H9 (cell line): ENCODE data around the gene WDR36. TPM values are rescaled to one million over a fixed set of nuclear protein-coding genes. Genes with fewer than 3 reads are reported as not detected.
A peak's percentile ranks its signal among the peaks of the same experiment; 100 is the strongest.

Experiments
- DNase-seq: peaks from one replicate; pipeline ENCODE4 v3.0.0-alpha.2; 2017
- H2AFZ ChIP-seq: one replicate; pipeline ENCODE4 v1.6.1; 2013; ENCODE audit warnings: mild to moderate bottlenecking, low read length, control low read depth, moderate library complexity
- H2AK5ac ChIP-seq: 2 replicates; pipeline ENCODE4 v1.6.1; 2013; ENCODE audit warnings: low read length, control low read depth, mixed read lengths; ENCODE audit not compliant: insufficient read length
- H2BK120ac ChIP-seq: one replicate; pipeline ENCODE4 v1.6.1; 2013; ENCODE audit warnings: low read depth, mild to moderate bottlenecking, low read length, control low read depth, inconsistent platforms; ENCODE audit not compliant: poor library complexity, severe bottlenecking
- H2BK12ac ChIP-seq: 2 replicates; pipeline ENCODE4 v1.6.1; 2013; ENCODE audit warnings: low read length, control low read depth, mixed read lengths, low read depth; ENCODE audit not compliant: insufficient read length
- H2BK15ac ChIP-seq: 2 replicates; pipeline ENCODE4 v1.6.1; 2013; ENCODE audit warnings: low read depth, low read length, control low read depth
- H2BK20ac ChIP-seq: one replicate; pipeline ENCODE4 v1.6.1; 2013; ENCODE audit warnings: low read depth, mild to moderate bottlenecking, low read length, control low read depth, inconsistent platforms; ENCODE audit not compliant: poor library complexity, severe bottlenecking
- H2BK5ac ChIP-seq: 2 replicates; pipeline ENCODE4 v1.6.1; 2013; ENCODE audit warnings: low read length, control low read depth, mixed read lengths; ENCODE audit not compliant: insufficient read length
- H3K14ac ChIP-seq: 2 replicates; pipeline ENCODE4 v1.6.1; 2013; ENCODE audit warnings: low read length, control low read depth; ENCODE audit not compliant: insufficient read depth
- H3K18ac ChIP-seq: 2 replicates; pipeline ENCODE4 v1.6.1; 2013; ENCODE audit warnings: low read depth, mild to moderate bottlenecking, mixed read lengths, low read length, control low read depth; ENCODE audit not compliant: insufficient read length
- H3K23ac ChIP-seq: 2 replicates; pipeline ENCODE4 v1.6.1; 2013; ENCODE audit warnings: low read length, control low read depth, mixed read lengths, low read depth; ENCODE audit not compliant: insufficient read length
- H3K23me2 ChIP-seq: 2 replicates; pipeline ENCODE4 v1.6.1; 2013; ENCODE audit warnings: low read depth, mild to moderate bottlenecking, mixed read lengths, low read length, control low read depth; ENCODE audit not compliant: insufficient read length, poor library complexity, severe bottlenecking
- H3K27ac ChIP-seq: 2 replicates; pipeline ENCODE4 v1.5.1; 2013; ENCODE audit warnings: low read length, control low read depth, mixed read lengths, low read depth; ENCODE audit not compliant: insufficient read length
- H3K27me3 ChIP-seq: 2 replicates; pipeline ENCODE4 v1.6.1; 2013; ENCODE audit warnings: low read length, control low read depth, inconsistent platforms; ENCODE audit not compliant: insufficient read depth
- H3K4ac ChIP-seq: 2 replicates; pipeline ENCODE4 v1.6.1; 2013; ENCODE audit warnings: low read depth, mild to moderate bottlenecking, control low read depth, inconsistent platforms, low read length, moderate library complexity
- H3K4me1 ChIP-seq: 2 replicates; pipeline ENCODE4 v1.6.1; 2013; ENCODE audit warnings: low read length, control low read depth, inconsistent platforms; ENCODE audit not compliant: insufficient read depth
- H3K4me2 ChIP-seq: 2 replicates; pipeline ENCODE4 v1.6.1; 2013; ENCODE audit warnings: low read length, control low read depth, mixed read lengths; ENCODE audit not compliant: insufficient read length, insufficient read depth
- H3K56ac ChIP-seq: 2 replicates; pipeline ENCODE4 v1.6.1; 2013; ENCODE audit warnings: low read depth, mild to moderate bottlenecking, mixed read lengths, low read length, control low read depth; ENCODE audit not compliant: insufficient read length
- H3K79me1 ChIP-seq: 2 replicates; pipeline ENCODE4 v1.6.1; 2013; ENCODE audit warnings: low read depth, mild to moderate bottlenecking, moderate library complexity, low read length, control low read depth, inconsistent platforms; ENCODE audit not compliant: insufficient read depth, poor library complexity, severe bottlenecking
- H3K79me2 ChIP-seq: 2 replicates; pipeline ENCODE4 v1.6.1; 2013; ENCODE audit warnings: low read length, control low read depth, inconsistent platforms; ENCODE audit not compliant: insufficient read depth
- H3K9ac ChIP-seq: 2 replicates; pipeline ENCODE4 v1.6.1; 2013; ENCODE audit warnings: low read length, control low read depth, mixed read lengths; ENCODE audit not compliant: insufficient read length; ENCODE audit errors: extremely low read depth
- H3K9me3 ChIP-seq: one replicate; pipeline ENCODE4 v1.6.1; 2013; ENCODE audit warnings: low read depth, low read length, inconsistent platforms; ENCODE audit not compliant: control insufficient read depth
- H3T11ph ChIP-seq: one replicate; pipeline ENCODE4 v1.6.1; 2013; ENCODE audit warnings: mild to moderate bottlenecking, low read length, control low read depth, inconsistent platforms
- H4K20me1 ChIP-seq: one replicate; pipeline ENCODE4 v1.6.1; 2013; ENCODE audit not compliant: control insufficient read depth, insufficient read length, insufficient read depth
- H4K5ac ChIP-seq: 2 replicates; pipeline ENCODE4 v1.6.1; 2013; ENCODE audit warnings: low read depth, mild to moderate bottlenecking, mixed read lengths, low read length, control low read depth; ENCODE audit not compliant: insufficient read length
- H4K8ac ChIP-seq: replicated peaks from 2 replicates; pipeline ENCODE4 v1.6.1; 2013; ENCODE audit warnings: low read length, control low read depth, mixed read lengths, low read depth; ENCODE audit not compliant: insufficient read length
- H4K91ac ChIP-seq: 2 replicates; pipeline ENCODE4 v1.6.1; 2013; ENCODE audit warnings: low read depth, mild to moderate bottlenecking, moderate library complexity, mixed read lengths, low read length, control low read depth; ENCODE audit not compliant: insufficient read length
- H3K27ac Mint-ChIP-seq, 3 experiments: 2 replicates in 2 of 3; 3 replicates in 1 of 3; pipeline ENCODE4 v1.8.0; 2020 to 2021; ENCODE audit warnings: mixed read lengths in 3 of 3, mild to moderate bottlenecking in 1 of 3, moderate library complexity in 1 of 3
- H3K27me3 Mint-ChIP-seq: 2 replicates; pipeline ENCODE4 v1.8.0; 2021; ENCODE audit warnings: low read depth, mild to moderate bottlenecking, moderate library complexity, mixed read lengths
- H3K36me3 Mint-ChIP-seq, 3 experiments: 2 replicates in 2 of 3; 3 replicates in 1 of 3; pipeline ENCODE4 v1.8.0; 2020 to 2021; ENCODE audit warnings: low read depth in 3 of 3, mixed read lengths in 3 of 3; ENCODE audit not compliant: insufficient read depth in 1 of 3
- H3K4me1 Mint-ChIP-seq, 2 experiments: 2 replicates each; pipeline ENCODE4 v1.8.0; 2020; ENCODE audit warnings: mixed read lengths in 2 of 2
- H3K4me3 Mint-ChIP-seq, 2 experiments: 2 replicates in 1 of 2; 3 replicates in 1 of 2; pipeline ENCODE4 v1.8.0; 2020 to 2021; ENCODE audit warnings: mild to moderate bottlenecking in 2 of 2, mixed read lengths in 2 of 2, moderate library complexity in 1 of 2
- H3K9me3 Mint-ChIP-seq, 2 experiments: 2 replicates in 1 of 2; 3 replicates in 1 of 2; pipeline ENCODE4 v1.8.0; 2020; ENCODE audit warnings: mild to moderate bottlenecking in 2 of 2, mixed read lengths in 2 of 2, moderate library complexity in 1 of 2
- WGBS: extraction: QIAGEN DNeasy Blood & Tissue Kit; methylation state at CpG from one replicate; pipeline ENCODE4 v1.1.7; 2013; ENCODE audit warnings: missing lambda C conversion rate, low lambda C conversion rate, mixed read lengths; ENCODE audit not compliant: insufficient read length; ENCODE audit errors: extremely low coverage; 5-methylcytosine and 5-hydroxymethylcytosine counted together
- total RNA-seq: library from RNA; stranded (reverse); gene quantifications from 2 replicates; pipeline ENCODE4 v1.2.1, GENCODE V29; 2021
- TF ChIP-seq, protein P1 (sequence below): fragments of 200-600 bp; sonication (generic); conservative IDR thresholded peaks from 3 replicates; pipeline ENCODE4 v1.8.0; 2021; ENCODE audit warnings: antibody characterized with exemption, mild to moderate bottlenecking

The WDR36 gene
- total RNA-seq, 1 experiment from 2014 or later, result 42.0 TPM

DNA sequence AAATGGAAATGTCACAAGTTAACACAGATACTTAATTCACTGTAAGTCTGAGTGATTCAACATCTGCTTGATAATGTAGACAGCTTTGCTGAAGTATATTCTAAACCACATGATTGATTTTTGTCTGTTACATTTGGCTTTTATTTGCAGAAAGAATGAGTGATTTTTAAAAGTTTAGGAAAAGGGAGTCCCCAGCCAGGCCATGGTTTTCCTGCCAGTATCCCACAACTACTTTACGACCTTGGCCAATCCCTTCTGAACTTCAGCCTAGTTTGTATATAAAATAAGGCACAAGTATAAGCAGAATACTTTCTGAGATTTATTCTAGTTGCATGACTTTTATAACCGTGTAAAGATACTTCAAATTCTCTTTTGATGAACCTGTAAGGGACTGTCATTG lies 27.1 kb downstream of the WDR36 start:
- no peak overlapping the region for H2BK12ac ChIP-seq
- Mint-ChIP-seq H3K36me3 (peaks cover 11 to 41% (median 37%) of the 10 kb centered on the region in 3 experiments; a peak in 6 of 7 replicates), H3K4me1 (peaks cover 32 to 36% of the 10 kb centered on the region in 2 experiments), H3K9me3 (no peaks in the 10 kb centered on the region), H3K4me3 (no peak overlapping the region), H3K27me3 (no peaks in the 10 kb centered on the region), H3K27ac (peak overlapping the region in 1 of 3 experiments; percentile 81; a peak in 2 of 7 replicates)
- H4K8ac ChIP-seq, result no peak overlapping the region
- WGBS, result no CpG with 5 or more reads among the region's 2 CpGs
- TF ChIP-seq, protein P1, sequence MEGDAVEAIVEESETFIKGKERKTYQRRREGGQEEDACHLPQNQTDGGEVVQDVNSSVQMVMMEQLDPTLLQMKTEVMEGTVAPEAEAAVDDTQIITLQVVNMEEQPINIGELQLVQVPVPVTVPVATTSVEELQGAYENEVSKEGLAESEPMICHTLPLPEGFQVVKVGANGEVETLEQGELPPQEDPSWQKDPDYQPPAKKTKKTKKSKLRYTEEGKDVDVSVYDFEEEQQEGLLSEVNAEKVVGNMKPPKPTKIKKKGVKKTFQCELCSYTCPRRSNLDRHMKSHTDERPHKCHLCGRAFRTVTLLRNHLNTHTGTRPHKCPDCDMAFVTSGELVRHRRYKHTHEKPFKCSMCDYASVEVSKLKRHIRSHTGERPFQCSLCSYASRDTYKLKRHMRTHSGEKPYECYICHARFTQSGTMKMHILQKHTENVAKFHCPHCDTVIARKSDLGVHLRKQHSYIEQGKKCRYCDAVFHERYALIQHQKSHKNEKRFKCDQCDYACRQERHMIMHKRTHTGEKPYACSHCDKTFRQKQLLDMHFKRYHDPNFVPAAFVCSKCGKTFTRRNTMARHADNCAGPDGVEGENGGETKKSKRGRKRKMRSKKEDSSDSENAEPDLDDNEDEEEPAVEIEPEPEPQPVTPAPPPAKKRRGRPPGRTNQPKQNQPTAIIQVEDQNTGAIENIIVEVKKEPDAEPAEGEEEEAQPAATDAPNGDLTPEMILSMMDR, result no peak
- no peak overlapping the region for H2BK120ac ChIP-seq
- H3K4ac ChIP-seq, result no peak overlapping the region
- no peaks in the 10 kb centered on the region for H3K79me1 ChIP-seq
- H3K4me2 ChIP-seq, result no peak overlapping the region
- H3K23ac ChIP-seq, result no peak overlapping the region
- no peak overlapping the region for H2BK5ac ChIP-seq
- no peaks in the 10 kb centered on the region; the same call in 1 of the 2 replicates for H3K4me1 ChIP-seq
- H3K27ac ChIP-seq, result no peak overlapping the region
- H3K79me2 ChIP-seq, result no peaks in the 10 kb centered on the region
- H3K23me2 ChIP-seq, result no peaks in the 10 kb centered on the region
- no peak overlapping the region for H3T11ph ChIP-seq
- H2AK5ac ChIP-seq, result no peak overlapping the region
- H4K91ac ChIP-seq, result no peak overlapping the region
- no peak for DNase-seq
- no peak overlapping the region for H3K18ac ChIP-seq
- no peak overlapping the region for H3K9ac ChIP-seq
- no peaks in the 10 kb centered on the region for H3K27me3 ChIP-seq
- H4K5ac ChIP-seq, result no peak overlapping the region
- no peaks in the 10 kb centered on the region for H4K20me1 ChIP-seq
- H2BK20ac ChIP-seq, result no peak overlapping the region
- no peaks in the 10 kb centered on the region for H3K9me3 ChIP-seq
- H3K56ac ChIP-seq, result no peak overlapping the region
- no peak overlapping the region for H2AFZ ChIP-seq
- H3K14ac ChIP-seq, result no peak overlapping the region
- H2BK15ac ChIP-seq, result no peak overlapping the region
